Mesenchymal stem cell (in vitro differentiated cells and primary cell): ENCODE data around the gene OPN1LW.
"Not testable (repeated sequence)": the region's sequence is repeated elsewhere in the genome, so short reads cannot be mapped to it uniquely, and the experiment has no call there.

ENCODE experiments used
- DNase-seq: peaks from one replicate; pipeline ENCODE4 v3.0.0-alpha.2; 2013
- H2AFZ ChIP-seq: one replicate; pipeline ENCODE4 v1.6.1; 2013; ENCODE audit warnings: low read depth, mild to moderate bottlenecking, control low read depth, inconsistent platforms, low read length, moderate library complexity
- H2AK5ac ChIP-seq: 2 replicates; pipeline ENCODE4 v1.6.1; 2013; ENCODE audit warnings: low read length, moderate library complexity, mild to moderate bottlenecking, inconsistent platforms; ENCODE audit not compliant: severe bottlenecking
- H2BK120ac ChIP-seq: one replicate; pipeline ENCODE4 v1.6.1; 2013; ENCODE audit warnings: low read depth, mild to moderate bottlenecking, inconsistent platforms, low read length, moderate library complexity
- H2BK12ac ChIP-seq, 2 experiments: one replicate each; pipeline ENCODE4 v1.6.1; 2013; ENCODE audit warnings: inconsistent platforms in 2 of 2, low read length in 2 of 2, mild to moderate bottlenecking in 2 of 2, moderate library complexity in 2 of 2, control low read depth in 1 of 2
- H2BK15ac ChIP-seq: one replicate; pipeline ENCODE4 v1.6.1; 2013; ENCODE audit warnings: mild to moderate bottlenecking, low read depth, inconsistent platforms; ENCODE audit not compliant: poor library complexity, severe bottlenecking
- H2BK5ac ChIP-seq: 2 replicates; pipeline ENCODE4 v1.6.1; 2013; ENCODE audit warnings: low read depth, mild to moderate bottlenecking, low read length, control low read depth, inconsistent platforms; ENCODE audit not compliant: poor library complexity, severe bottlenecking
- H3K14ac ChIP-seq, 2 experiments: one replicate each; pipeline ENCODE4 v1.6.1; 2013; ENCODE audit warnings: inconsistent platforms in 2 of 2, low read length in 2 of 2, control low read depth in 1 of 2, mild to moderate bottlenecking in 1 of 2, moderate library complexity in 1 of 2
- H3K18ac ChIP-seq, 2 experiments: one replicate each; pipeline ENCODE4 v1.6.1; 2013; ENCODE audit warnings: inconsistent platforms in 2 of 2, low read length in 2 of 2, control low read depth in 1 of 2, low read depth in 1 of 2, mild to moderate bottlenecking in 1 of 2
- H3K23ac ChIP-seq, 2 experiments: one replicate each; pipeline ENCODE4 v1.6.1; 2013; ENCODE audit warnings: inconsistent platforms in 2 of 2, low read length in 2 of 2, mild to moderate bottlenecking in 2 of 2, moderate library complexity in 2 of 2, control low read depth in 1 of 2
- H3K27ac ChIP-seq: 2 replicates; pipeline ENCODE4 v1.5.1; 2013; ENCODE audit warnings: mild to moderate bottlenecking, moderate library complexity, low read length, control low read depth, inconsistent platforms; ENCODE audit not compliant: poor library complexity, severe bottlenecking
- H3K27me3 ChIP-seq, 2 experiments: 2 replicates each; pipeline versions ENCODE4 v1.6.1 to v1.7.0; 2013; ENCODE audit warnings: low read length in 2 of 2, mild to moderate bottlenecking in 2 of 2, moderate library complexity in 2 of 2, control low read depth in 1 of 2, inconsistent platforms in 1 of 2; ENCODE audit not compliant: control insufficient read depth in 1 of 2, insufficient read depth in 1 of 2
- H3K36me3 ChIP-seq, 2 experiments: 2 replicates each; pipeline versions ENCODE4 v1.6.1 to v1.7.0; 2013; ENCODE audit warnings: low read length in 2 of 2, control low read depth in 1 of 2, inconsistent platforms in 1 of 2, low read depth in 1 of 2, mild to moderate bottlenecking in 1 of 2; ENCODE audit not compliant: insufficient read depth in 2 of 2, control insufficient read depth in 1 of 2
- H3K4ac ChIP-seq, 2 experiments: one replicate each; pipeline ENCODE4 v1.6.1; 2013; ENCODE audit warnings: inconsistent platforms in 2 of 2, low read length in 2 of 2, mild to moderate bottlenecking in 2 of 2, moderate library complexity in 2 of 2, control low read depth in 1 of 2, low read depth in 1 of 2
- H3K4me1 ChIP-seq: 2 replicates; pipeline ENCODE4 v1.6.1; 2013; ENCODE audit warnings: low read depth, low read length, control low read depth; ENCODE audit not compliant: control insufficient read depth, insufficient read depth
- H3K4me2 ChIP-seq: 2 replicates; pipeline ENCODE4 v1.6.1; 2013; ENCODE audit warnings: low read length, mild to moderate bottlenecking, inconsistent platforms; ENCODE audit not compliant: poor library complexity, severe bottlenecking
- H3K4me3 ChIP-seq, 2 experiments: 2 replicates each; pipeline versions ENCODE4 v1.5.1 to v1.7.0; 2013; ENCODE audit warnings: low read length in 2 of 2, mild to moderate bottlenecking in 2 of 2, control low read depth in 1 of 2, low read depth in 1 of 2; ENCODE audit not compliant: insufficient read depth in 1 of 2
- H3K79me1 ChIP-seq: replicated peaks from 2 replicates; pipeline ENCODE4 v1.6.1; 2013; ENCODE audit warnings: mild to moderate bottlenecking, control low read depth, low read length, inconsistent platforms; ENCODE audit not compliant: poor library complexity, severe bottlenecking
- H3K9ac ChIP-seq: 2 replicates; pipeline ENCODE4 v1.7.0; 2013; ENCODE audit warnings: mild to moderate bottlenecking, low read length, moderate library complexity
- H3K9me3 ChIP-seq: 2 replicates; pipeline ENCODE4 v1.7.0; 2013; ENCODE audit warnings: mild to moderate bottlenecking, low read length; ENCODE audit not compliant: control insufficient read depth
- H4K8ac ChIP-seq: one replicate; pipeline ENCODE4 v1.6.1; 2013; ENCODE audit warnings: inconsistent platforms, mild to moderate bottlenecking, low read length, moderate library complexity
- H4K91ac ChIP-seq: one replicate; pipeline ENCODE4 v1.6.1; 2013; ENCODE audit warnings: mild to moderate bottlenecking, low read length, inconsistent platforms
- WGBS: methylation state at CpG from one replicate; pipeline ENCODE4 v1.1.7; 2013; ENCODE audit warnings: mixed read lengths; 5-methylcytosine and 5-hydroxymethylcytosine counted together

OPN1LW gene

GRCh38 chrX:154156221-154156620 is 12.2 kb downstream of the OPN1LW start:
- not testable (repeated sequence) for H3K4ac ChIP-seq, H3K36me3 ChIP-seq, H2BK120ac ChIP-seq, H2AFZ ChIP-seq, H3K27ac ChIP-seq, H3K23ac ChIP-seq, H2BK15ac ChIP-seq, H4K8ac ChIP-seq, H3K4me1 ChIP-seq, H2BK5ac ChIP-seq, H2AK5ac ChIP-seq, H3K79me1 ChIP-seq, H3K4me3 ChIP-seq, H3K4me2 ChIP-seq, H3K9ac ChIP-seq, H3K18ac ChIP-seq, H3K9me3 ChIP-seq, H3K27me3 ChIP-seq, DNase-seq, H4K91ac ChIP-seq, H3K14ac ChIP-seq, H2BK12ac ChIP-seq
- WGBS = 100% methylated on average over 4 of the region's 11 CpGs

GRCh38 chrX:154157207-154157606 is 13.2 kb downstream of the OPN1LW start:
- not testable (repeated sequence) for H3K4ac ChIP-seq, H3K4me3 ChIP-seq, H3K14ac ChIP-seq, H3K79me1 ChIP-seq, H3K36me3 ChIP-seq, H3K9me3 ChIP-seq, H3K4me2 ChIP-seq, H3K27me3 ChIP-seq, H2BK12ac ChIP-seq, H2BK15ac ChIP-seq, H2AFZ ChIP-seq, H2BK120ac ChIP-seq, H4K8ac ChIP-seq, H3K23ac ChIP-seq, H2AK5ac ChIP-seq, H4K91ac ChIP-seq, H3K18ac ChIP-seq, H3K9ac ChIP-seq, H2BK5ac ChIP-seq, H3K4me1 ChIP-seq, DNase-seq, H3K27ac ChIP-seq
- no CpG with 5 or more reads among the region's 2 CpGs for WGBS

- not testable (repeated sequence) for H2BK15ac ChIP-seq, H3K4ac ChIP-seq, H3K9ac ChIP-seq, H4K8ac ChIP-seq, H3K9me3 ChIP-seq, H3K79me1 ChIP-seq, H4K91ac ChIP-seq, H2AK5ac ChIP-seq, H2BK12ac ChIP-seq, DNase-seq, H3K36me3 ChIP-seq, H3K23ac ChIP-seq, H3K14ac ChIP-seq, H2BK120ac ChIP-seq, H3K4me1 ChIP-seq, H2AFZ ChIP-seq, H3K18ac ChIP-seq, H3K4me2 ChIP-seq, H3K27ac ChIP-seq, H3K4me3 ChIP-seq, H2BK5ac ChIP-seq, H3K27me3 ChIP-seq
- no CpG with 5 or more reads among the region's 15 CpGs for WGBS
Observed at GRCh38 chrX:154159345-154159744, 15.3 kb downstream of the OPN1LW start.

GRCh38 chrX:154164902-154165301 is 20.9 kb downstream of the OPN1LW start:
- H3K9me3 ChIP-seq, H4K91ac ChIP-seq, H2BK12ac ChIP-seq, H2BK5ac ChIP-seq, H3K18ac ChIP-seq, H3K14ac ChIP-seq, H4K8ac ChIP-seq, H3K79me1 ChIP-seq, H2BK120ac ChIP-seq, H2AK5ac ChIP-seq, H3K27ac ChIP-seq, H3K4me2 ChIP-seq, H3K4me1 ChIP-seq, H3K4ac ChIP-seq, H3K23ac ChIP-seq, H3K36me3 ChIP-seq, DNase-seq, H3K27me3 ChIP-seq, H2BK15ac ChIP-seq, H2AFZ ChIP-seq, H3K4me3 ChIP-seq, H3K9ac ChIP-seq: not testable (repeated sequence)
- WGBS = no CpG with 5 or more reads among the region's 8 CpGs
